Left cardiac atrium (tissue), 4 donors: Measurements from ENCODE around the gene MYH9. TPM values are rescaled to one million over a fixed set of nuclear protein-coding genes. Genes with fewer than 3 reads are reported as not detected.
A peak's percentile ranks its signal among the peaks of the same experiment; 100 is the strongest.
"Not testable (repeated sequence)": the region's sequence is repeated elsewhere in the genome, so short reads cannot be mapped to it uniquely, and the experiment has no call there.

Experiments
- ATAC-seq, 2 donors: fragments of 200-7000 bp; cut with Tn5 transposase; one replicate each; pipeline ENCODE4 v1.9.1; 2020; ENCODE audit warnings: mild to moderate bottlenecking in 2 of 2, moderate library complexity in 2 of 2
- DNase-seq: peaks from one replicate; pipeline ENCODE4 v3.0.0-alpha.2; 2020
- intact Hi-C, 2 donors: fragments of 100-400 bp; cut with DNase I; formaldehyde crosslinking; loops; one replicate each; pipeline versions ENCODE4 v1.14.1 to v1.15.1; 2022 to 2023
- long read RNA-seq: library from polyadenylated mRNA; unstranded; transcript quantifications from one replicate; pipeline ENCODE4 v2.0.0, GENCODE V29; 2021
- total RNA-seq, 2 donors: library from RNA; stranded (reverse); fragmentation: NEBNext Ultra II Directional; extraction: Animal tissue kit (Norgen Biotek cat#: 25700); gene quantifications; one replicate each; pipeline ENCODE4 v1.2.1, GENCODE V29; 2021
- donor health status: DM: no; HTN: yes; CAD: no.
- donor health status: DM: no; HTN: yes; CAD: no; lungs with severe emphysema.
- donor health status: DM: yes; HTN: yes; CAD: no.
- donor health status: Dilated cardiomyopathy.

The MYH9 gene
- 100 to 1,000 TPM; 225 to 367 TPM for total RNA-seq
- long read RNA-seq, full-length matches to known transcripts = 17 of 211 reads
- long read RNA-seq, partial matches to known transcripts = 179 of 211 reads
- long read RNA-seq, other reads (novel, unspliced or antisense) = 15 of 211 reads

- intact Hi-C loops = loop anchor here (5.0 to 10.0 kb wide), 5 partner anchors 51 to 79 kb away; no protein-coding TSS in a partner anchor
- DNase-seq (peak; percentile 100), ATAC-seq (peak; percentile 94)
Measured at GRCh38 chr22:36387959-36388726, at the start of gene MYH9. Gene MYH9, minus strand, starts transcription at chr22:36387967. Its CDS starts 38,731 bp downstream, at chr22:36349236.

GRCh38 chr22:36435516-36436415, 48.0 kb upstream of the MYH9 start:
- ATAC-seq = no peak
- intact Hi-C loops = no loop called here
- DNase-seq = no peak

GRCh38 chr22:36433318-36434231, 45.8 kb upstream of the MYH9 start:
- no peak for DNase-seq
- peak in 1 of 2 donors; percentile 14 for ATAC-seq
- intact Hi-C loops = no loop called here

GRCh38 chr22:36432592-36433317, 45.0 kb upstream of the MYH9 start:
- intact Hi-C loops = no loop called here
- no peak for ATAC-seq
- DNase-seq = no peak

- no peak for ATAC-seq
- DNase-seq = no peak
- intact Hi-C loops = no loop called here
Measured at GRCh38 chr22:36431977-36432376, 44.2 kb upstream of the MYH9 start.

GRCh38 chr22:36430863-36431262, 43.1 kb upstream of the MYH9 start:
- intact Hi-C loops = no loop called here
- DNase-seq = no peak
- ATAC-seq = no peak

GRCh38 chr22:36427952-36428351, 40.2 kb upstream of the MYH9 start:
- ATAC-seq, DNase-seq, intact Hi-C loops: not testable (repeated sequence)

GRCh38 chr22:36425977-36426523, 38.3 kb upstream of the MYH9 start:
- DNase-seq = peak; percentile 48
- ATAC-seq = peak; percentile 73 to 74
- intact Hi-C loops = no loop called here

GRCh38 chr22:36424901-36425579, 37.3 kb upstream of the MYH9 start:
- intact Hi-C loops = no loop called here
- ATAC-seq (no peak), DNase-seq (no peak)

GRCh38 chr22:36424466-36424865, 36.7 kb upstream of the MYH9 start:
- ATAC-seq, DNase-seq, intact Hi-C loops: not testable (repeated sequence)

GRCh38 chr22:36423461-36424404, 36.0 kb upstream of the MYH9 start:
- intact Hi-C loops = no loop called here
- ATAC-seq = no peak
- no peak for DNase-seq

- intact Hi-C loops = no loop called here
- DNase-seq (no peak), ATAC-seq (no peak)
Measured at GRCh38 chr22:36422287-36423014, 34.7 kb upstream of the MYH9 start.

- ATAC-seq (peak; percentile 50 to 67), DNase-seq (no peak)
Measured at GRCh38 chr22:36419912-36420882, 32.4 kb upstream of the MYH9 start.

More at GRCh38 chr22:36419912-36420882, 32.4 kb upstream of the MYH9 start:
- intact Hi-C loops = loop anchor here in 1 of 2 donors (5.0 kb wide), 1 partner anchor 32 kb away; no protein-coding TSS in a partner anchor
